Choroid plexus epithelial cell (primary cell): Measurements from ENCODE around the gene STK35.

Source experiments
- DNase-seq: peaks from one replicate; pipeline ENCODE4 v3.0.0-alpha.2; 2010; ENCODE audit warnings: low read depth
- H3K4me3 ChIP-seq: 2 replicates; pipeline ENCODE4 v1.5.1; 2011; ENCODE audit warnings: low read depth, mild to moderate bottlenecking, control low read depth, low read length, moderate library complexity
- TF ChIP-seq, protein P1 (sequence below): conservative IDR thresholded peaks from 2 replicates; pipeline ENCODE4 v1.5.1; 2011; ENCODE audit warnings: low read depth, mild to moderate bottlenecking, control low read depth, inconsistent platforms, low read length, moderate library complexity

The STK35 gene

GRCh38 chr20:2156666-2157624 lies 55.3 kb downstream of the STK35 start:
- DNase-seq, result no peak
- no peak overlapping the region for H3K4me3 ChIP-seq
- TF ChIP-seq, protein P1, sequence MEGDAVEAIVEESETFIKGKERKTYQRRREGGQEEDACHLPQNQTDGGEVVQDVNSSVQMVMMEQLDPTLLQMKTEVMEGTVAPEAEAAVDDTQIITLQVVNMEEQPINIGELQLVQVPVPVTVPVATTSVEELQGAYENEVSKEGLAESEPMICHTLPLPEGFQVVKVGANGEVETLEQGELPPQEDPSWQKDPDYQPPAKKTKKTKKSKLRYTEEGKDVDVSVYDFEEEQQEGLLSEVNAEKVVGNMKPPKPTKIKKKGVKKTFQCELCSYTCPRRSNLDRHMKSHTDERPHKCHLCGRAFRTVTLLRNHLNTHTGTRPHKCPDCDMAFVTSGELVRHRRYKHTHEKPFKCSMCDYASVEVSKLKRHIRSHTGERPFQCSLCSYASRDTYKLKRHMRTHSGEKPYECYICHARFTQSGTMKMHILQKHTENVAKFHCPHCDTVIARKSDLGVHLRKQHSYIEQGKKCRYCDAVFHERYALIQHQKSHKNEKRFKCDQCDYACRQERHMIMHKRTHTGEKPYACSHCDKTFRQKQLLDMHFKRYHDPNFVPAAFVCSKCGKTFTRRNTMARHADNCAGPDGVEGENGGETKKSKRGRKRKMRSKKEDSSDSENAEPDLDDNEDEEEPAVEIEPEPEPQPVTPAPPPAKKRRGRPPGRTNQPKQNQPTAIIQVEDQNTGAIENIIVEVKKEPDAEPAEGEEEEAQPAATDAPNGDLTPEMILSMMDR, result no peak

DNA sequence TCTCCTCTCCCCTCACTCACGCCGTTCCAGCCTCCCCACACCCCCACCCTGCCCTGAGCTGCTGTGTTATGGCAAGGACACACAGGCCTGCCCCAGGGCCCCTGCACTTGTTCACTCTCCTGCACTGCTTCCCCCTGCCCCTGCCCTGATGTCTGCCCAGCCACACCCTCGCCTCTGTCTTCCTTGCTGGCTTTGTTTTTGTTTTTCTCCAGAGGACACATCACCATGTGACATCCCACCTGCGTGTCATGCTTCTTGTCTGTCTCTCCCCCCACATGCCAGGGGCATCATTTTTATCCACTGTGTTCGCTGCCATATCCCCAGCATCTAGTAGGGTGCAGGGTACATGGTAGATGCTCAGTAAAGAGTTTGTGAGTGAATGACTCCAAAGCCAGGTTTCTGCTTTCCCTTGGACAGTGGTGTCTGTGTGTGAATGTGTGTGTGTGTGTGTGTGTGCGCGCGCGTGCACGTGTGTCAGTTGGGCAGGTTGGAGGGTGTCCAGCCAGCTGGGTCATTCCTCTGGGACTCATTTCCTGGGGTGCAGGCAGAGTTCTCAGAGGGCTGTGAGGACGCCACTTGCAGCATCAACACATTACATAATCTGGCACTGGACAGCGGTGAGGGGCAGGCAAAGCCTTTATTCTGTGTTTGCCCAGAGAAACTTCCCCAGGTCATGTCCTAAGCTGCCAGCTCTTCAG lies 60.6 kb downstream of the STK35 start:
- TF ChIP-seq, protein P1, result no peak
- DNase-seq, result no peak
- no peak overlapping the region for H3K4me3 ChIP-seq

DNA sequence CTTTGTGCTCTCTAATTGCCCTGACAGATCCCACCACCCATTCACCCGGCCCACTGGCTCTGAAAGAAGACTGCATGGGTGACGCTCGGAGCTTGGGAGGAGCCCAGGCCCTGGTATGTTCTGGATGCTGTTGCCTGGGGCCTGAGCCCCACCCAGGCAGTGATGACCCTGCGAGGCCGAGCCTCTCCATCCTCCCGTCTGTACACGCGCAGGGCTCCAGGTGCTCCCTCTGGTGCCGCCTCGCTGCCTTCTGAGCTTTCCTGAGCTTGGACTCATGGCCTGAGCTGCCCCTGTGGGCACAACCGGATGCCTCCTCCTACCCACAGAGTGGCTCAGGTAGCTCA lies 61.2 kb downstream of the STK35 start:
- DNase-seq, result no peak
- TF ChIP-seq, protein P1, result no peak
- no peak overlapping the region for H3K4me3 ChIP-seq

GRCh38 chr20:2163312-2163711 lies 61.7 kb downstream of the STK35 start:
- TF ChIP-seq, protein P1, result no peak
- DNase-seq, result no peak
- no peak overlapping the region for H3K4me3 ChIP-seq

GRCh38 chr20:2163757-2164156 lies 62.1 kb downstream of the STK35 start:
- H3K4me3 ChIP-seq, result no peak overlapping the region
- no peak for DNase-seq
- TF ChIP-seq, protein P1, result no peak

DNA sequence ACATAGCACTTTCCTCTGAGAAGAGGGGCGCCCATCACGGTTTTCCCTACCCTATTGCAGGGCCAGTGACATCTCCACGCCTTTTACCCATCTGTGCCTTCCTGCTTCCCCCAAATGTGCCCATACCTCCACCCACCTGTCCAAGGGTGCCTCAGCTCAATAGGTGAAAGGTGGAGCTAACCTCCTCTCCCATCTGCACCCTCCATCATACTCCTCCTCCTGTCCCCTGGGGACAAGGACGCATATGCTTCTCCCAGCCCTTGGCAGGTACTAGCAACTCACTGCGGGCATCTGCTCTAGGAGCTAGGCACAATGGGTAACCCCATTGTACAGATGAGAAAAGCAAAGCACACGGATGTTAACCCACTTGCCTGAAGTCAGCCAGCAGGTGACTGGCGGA lies 62.8 kb downstream of the STK35 start:
- H3K4me3 ChIP-seq, result no peak overlapping the region
- TF ChIP-seq, protein P1, result no peak

More for the DNA sequence above, 62.8 kb downstream of the STK35 start:
- DNase-seq, result no peak
